GM19023 (cell line): ENCODE results near the gene PTX4.

Experiments
- ATAC-seq: cut with Tn5 transposase; IDR thresholded peaks from one replicate; pipeline ENCODE4 v1.9.1; 2021; ENCODE audit warnings: mild to moderate bottlenecking, moderate library complexity; ENCODE audit not compliant: unreplicated experiment

PTX4 gene

GRCh38 chr16:1488619-1489018, at the start of gene PTX4:
TSS of gene PTX4 (minus strand) at chr16:1488944. CDS start at chr16:1488909, 35 bp downstream.
- ATAC-seq: no peak

GRCh38 chr16:1537763-1538289, 49.1 kb upstream of the PTX4 start:
- ATAC-seq: no peak

GRCh38 chr16:1537138-1537577, 48.4 kb upstream of the PTX4 start:
- no peak for ATAC-seq

- no peak for ATAC-seq
Measured at GRCh38 chr16:1536601-1537000, 47.9 kb upstream of the PTX4 start.

- no peak for ATAC-seq
Measured at GRCh38 chr16:1535391-1536291, 46.9 kb upstream of the PTX4 start.

- no peak for ATAC-seq
Measured at GRCh38 chr16:1534021-1535020, 45.6 kb upstream of the PTX4 start.

- ATAC-seq: no peak
Measured at GRCh38 chr16:1533443-1533951, 44.8 kb upstream of the PTX4 start, which contains the start of gene TMEM204. TSS of gene TMEM204 (plus strand) at chr16:1533666. CDS start at chr16:1534276, 610 bp downstream.

GRCh38 chr16:1532771-1533170, 44.0 kb upstream of the PTX4 start:
- no peak for ATAC-seq

GRCh38 chr16:1532081-1532760, 43.5 kb upstream of the PTX4 start:
- no peak for ATAC-seq

GRCh38 chr16:1531638-1531910, 42.8 kb upstream of the PTX4 start:
- no peak for ATAC-seq

GRCh38 chr16:1530883-1531637, 42.3 kb upstream of the PTX4 start:
- ATAC-seq: no peak

GRCh38 chr16:1530349-1530882, 41.7 kb upstream of the PTX4 start:
- no peak for ATAC-seq

GRCh38 chr16:1528921-1529537, 40.3 kb upstream of the PTX4 start:
- ATAC-seq: no peak

GRCh38 chr16:1527836-1528811, 39.4 kb upstream of the PTX4 start:
- ATAC-seq: no peak

GRCh38 chr16:1526608-1527555, 38.1 kb upstream of the PTX4 start:
- no peak for ATAC-seq

GRCh38 chr16:1525871-1526607, 37.3 kb upstream of the PTX4 start:
- no peak for ATAC-seq
